OCI-M1 (cell line): Measurements from ENCODE around the gene RELL1.
A peak's percentile ranks its signal among the peaks of the same experiment; 100 is the strongest.
"Not testable (repeated sequence)": the region's sequence is repeated elsewhere in the genome, so short reads cannot be mapped to it uniquely, and the experiment has no call there.

Experiments
- DNase-seq: peaks from one replicate; lab custom pipeline; 2025; lab: John Stamatoyannopoulos, UW

The RELL1 gene

DNA sequence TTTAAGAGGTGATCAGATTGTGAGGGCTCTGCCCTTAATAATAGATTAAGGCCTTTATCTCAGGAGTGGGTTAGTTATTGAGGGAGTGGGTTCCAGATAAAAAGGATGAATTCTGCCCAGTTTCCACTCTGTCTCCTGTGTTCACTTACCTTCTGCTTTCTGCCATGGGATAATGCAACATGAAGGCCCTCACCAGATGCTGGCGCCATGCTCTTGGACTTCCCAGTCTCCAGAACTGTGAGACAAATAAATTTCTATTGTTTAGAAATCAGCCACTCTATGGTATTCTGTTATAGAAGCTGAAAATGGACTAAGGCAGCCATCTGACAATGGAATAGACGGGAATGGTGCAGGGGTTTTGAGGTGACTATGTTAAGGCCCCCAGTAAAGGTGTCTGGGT, 6.9 kb upstream of the RELL1 start:
- DNase-seq = no peak

- DNase-seq = no peak
Measured at GRCh38 chr4:37690976-37691375, 4.8 kb upstream of the RELL1 start.

- DNase-seq = no peak
Measured at GRCh38 chr4:37689353-37690095, 3.3 kb upstream of the RELL1 start.

GRCh38 chr4:37687681-37688080, 1.5 kb upstream of the RELL1 start:
- no peak for DNase-seq

DNA sequence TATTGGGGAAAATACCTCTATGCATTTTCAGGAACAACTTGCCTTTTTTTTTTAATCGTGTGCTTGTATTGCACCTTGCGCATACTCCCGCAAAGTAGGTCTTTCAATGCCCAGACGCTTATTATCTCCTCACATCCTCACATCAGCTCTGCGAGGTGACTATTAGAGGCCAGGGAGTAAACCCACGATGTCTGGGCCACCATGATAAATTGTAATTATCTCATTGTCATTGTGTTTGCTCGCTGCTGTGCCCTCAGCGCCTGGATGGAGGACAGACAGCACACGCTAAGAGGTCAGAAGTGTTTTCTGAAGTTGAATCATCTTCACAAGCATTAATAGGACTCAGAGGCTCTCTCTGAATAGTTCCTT, 1.0 kb upstream of the RELL1 start:
- peak; percentile 86 for DNase-seq

GRCh38 chr4:37685823-37686372, 278 bp downstream of the RELL1 start:
- DNase-seq = peak; percentile 65

DNA sequence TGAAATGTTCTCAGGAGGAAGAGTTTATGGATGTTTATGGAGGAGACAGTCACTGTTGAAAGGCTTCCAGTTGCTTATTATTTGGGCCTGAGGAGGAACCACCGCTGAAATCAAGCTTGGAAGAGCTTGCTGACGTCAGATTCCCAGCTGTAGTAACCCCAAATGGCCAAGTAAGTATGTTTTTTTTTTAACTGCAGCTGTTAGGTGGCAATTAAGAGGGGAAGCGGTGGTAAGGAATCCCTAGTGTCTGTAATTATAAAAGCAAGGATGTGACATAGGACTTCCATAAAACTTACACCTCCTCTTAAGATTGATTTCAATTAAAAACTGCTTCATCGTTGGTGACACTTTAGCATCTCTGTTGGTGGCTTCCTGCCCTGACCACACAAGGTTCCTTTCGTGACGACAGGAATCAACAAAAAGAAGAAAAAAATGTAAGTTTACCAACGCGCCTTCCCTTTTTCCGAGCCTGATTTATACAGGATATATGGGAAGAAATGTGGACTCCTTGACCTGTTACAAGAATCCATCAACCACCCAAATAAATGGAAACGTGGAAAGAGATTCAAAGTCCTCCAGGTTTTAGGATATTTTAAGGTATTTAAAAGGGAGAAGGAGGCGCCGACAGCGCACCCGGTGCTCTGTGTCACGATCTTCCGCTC, 884 bp downstream of the RELL1 start:
- peak; percentile 55 for DNase-seq

GRCh38 chr4:37684154-37684553, 2.0 kb downstream of the RELL1 start:
- no peak for DNase-seq

DNA sequence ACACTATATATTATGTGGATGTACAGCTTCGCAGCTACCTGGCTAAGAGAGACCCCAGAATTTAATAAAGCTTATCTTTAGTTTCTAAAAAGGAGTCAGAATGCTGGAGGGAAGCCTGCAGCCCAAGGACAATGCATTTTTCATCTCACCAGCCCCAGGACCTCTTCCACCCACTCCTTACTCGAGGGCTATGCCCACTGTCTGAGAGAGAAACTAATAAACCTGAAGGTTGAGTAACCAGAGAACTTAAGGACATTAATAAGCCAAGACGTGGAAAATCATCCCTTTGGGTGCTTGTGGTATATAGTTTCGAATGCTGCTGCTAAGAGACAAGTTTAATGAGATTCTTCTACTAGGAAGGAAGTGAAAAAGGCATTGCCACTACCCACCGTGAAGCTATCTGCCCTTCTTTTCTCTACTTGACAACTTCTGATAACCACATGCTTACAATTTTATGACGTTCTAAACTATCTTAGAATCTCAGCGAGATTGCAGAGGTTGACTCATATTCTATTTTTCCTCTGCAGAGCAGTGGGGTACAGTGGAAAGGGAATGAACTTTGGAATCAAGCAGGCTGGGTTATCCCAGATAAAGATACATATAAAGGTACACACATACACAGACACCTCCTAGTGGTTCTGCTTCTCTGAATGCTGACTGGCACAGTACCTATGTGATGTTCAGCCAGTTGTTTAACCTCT, 3.3 kb downstream of the RELL1 start:
- peak; percentile 29 for DNase-seq

DNA sequence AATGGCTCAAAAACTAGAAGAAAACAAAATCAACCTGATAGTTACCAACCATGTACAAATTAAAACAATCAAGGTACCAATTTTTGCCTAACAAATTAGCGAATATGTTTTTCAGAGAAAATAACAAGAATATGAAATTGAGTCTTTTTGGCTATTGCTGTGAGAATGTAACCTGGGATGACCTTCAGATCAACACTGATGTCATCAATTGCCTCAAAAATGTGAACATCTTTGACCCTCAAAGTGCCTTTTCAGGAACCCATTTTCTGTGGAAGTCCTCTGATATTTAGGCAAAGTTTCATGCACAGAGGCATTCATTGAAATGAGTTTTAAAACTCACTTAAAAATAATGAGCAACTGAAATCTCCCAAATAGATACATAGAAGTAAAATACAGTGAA, 6.1 kb downstream of the RELL1 start:
- DNase-seq = no peak

GRCh38 chr4:37679301-37679700, 6.9 kb downstream of the RELL1 start:
- DNase-seq = no peak

DNA sequence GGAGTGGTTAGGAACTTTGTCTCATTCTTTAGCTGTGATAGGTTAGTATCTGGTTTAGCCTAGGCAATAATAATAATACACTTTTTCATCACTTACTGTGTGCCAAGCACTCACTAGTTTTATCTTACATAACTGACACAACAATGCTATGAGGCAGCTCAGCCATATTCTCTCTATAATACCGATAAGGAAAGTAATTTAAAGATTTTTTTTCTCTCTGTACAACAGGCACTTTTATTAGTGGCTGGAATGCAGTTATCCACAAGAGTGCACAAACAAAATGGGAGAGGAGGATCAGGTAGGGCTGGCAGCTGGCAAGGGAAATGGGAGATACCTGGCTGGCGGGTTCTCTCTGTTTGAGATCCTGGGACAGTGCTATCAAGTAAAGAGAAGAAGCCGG, 7.6 kb downstream of the RELL1 start:
- no peak for DNase-seq

GRCh38 chr4:37675587-37676290, 10.4 kb downstream of the RELL1 start:
- DNase-seq = peak; percentile 10

DNA sequence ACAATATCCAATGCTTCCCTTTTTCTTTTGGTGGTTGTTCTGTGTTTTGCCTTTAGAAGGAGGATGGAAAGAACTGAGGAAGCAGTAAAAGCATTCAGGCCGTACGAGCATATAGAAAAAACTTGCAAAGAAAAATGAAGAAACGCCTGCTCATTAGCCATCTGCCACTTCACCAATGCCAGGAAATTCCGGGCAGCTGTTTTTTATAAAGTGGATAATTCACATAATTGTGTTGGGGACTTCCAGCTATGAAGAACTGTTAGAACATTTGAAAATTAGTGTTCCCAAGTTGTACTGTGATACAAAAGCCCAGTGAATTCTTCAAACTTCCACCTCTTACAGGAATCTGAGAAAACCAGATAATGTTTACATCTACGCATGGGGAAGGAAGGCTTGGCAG, 11.7 kb downstream of the RELL1 start:
- DNase-seq = no peak

GRCh38 chr4:37673538-37674192, 12.5 kb downstream of the RELL1 start:
- DNase-seq = no peak

GRCh38 chr4:37671072-37671471, 15.1 kb downstream of the RELL1 start:
- no peak for DNase-seq

DNA sequence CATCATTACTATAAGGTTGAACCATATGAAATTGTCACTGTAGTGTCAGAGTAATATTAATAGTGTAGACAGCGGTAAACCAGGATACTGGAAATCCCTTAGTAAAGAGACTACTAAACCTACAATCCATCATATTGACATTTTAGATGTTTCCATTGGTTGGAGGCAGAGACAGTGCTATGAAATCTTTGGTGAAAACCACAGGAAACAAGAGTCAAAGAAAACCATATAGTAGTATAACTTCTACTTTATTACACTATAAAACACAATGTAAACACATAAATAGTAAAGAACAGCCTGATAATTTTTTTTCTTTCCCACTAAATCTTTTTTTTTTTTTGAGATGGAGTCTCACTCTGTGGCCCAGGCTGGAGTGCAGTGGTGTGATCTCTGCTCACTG, 15.9 kb downstream of the RELL1 start:
- DNase-seq = no peak

DNA sequence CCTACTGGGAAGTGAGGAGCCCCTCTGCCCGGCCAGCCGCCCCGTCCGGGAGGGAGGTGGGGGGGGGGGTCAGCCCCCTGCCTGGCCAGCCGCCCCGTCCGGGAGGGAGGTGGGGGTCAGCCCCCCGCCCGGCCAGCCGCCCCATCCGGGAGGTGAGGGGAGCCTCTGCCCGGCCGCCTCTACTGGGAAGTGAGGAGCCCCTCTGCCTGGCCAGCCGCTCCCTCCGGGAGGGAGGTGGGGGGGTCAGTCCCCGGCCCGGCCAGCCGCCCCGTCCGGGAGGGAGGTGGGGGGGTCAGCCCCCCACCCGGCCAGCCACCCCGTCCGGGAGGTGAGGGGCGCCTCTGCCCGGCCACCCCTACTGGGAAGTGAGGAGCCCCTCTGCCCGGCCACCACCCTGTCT, 17.1 kb downstream of the RELL1 start:
- DNase-seq = not testable (repeated sequence)

- no peak for DNase-seq
Measured at GRCh38 chr4:37667197-37668100, 18.7 kb downstream of the RELL1 start.

DNA sequence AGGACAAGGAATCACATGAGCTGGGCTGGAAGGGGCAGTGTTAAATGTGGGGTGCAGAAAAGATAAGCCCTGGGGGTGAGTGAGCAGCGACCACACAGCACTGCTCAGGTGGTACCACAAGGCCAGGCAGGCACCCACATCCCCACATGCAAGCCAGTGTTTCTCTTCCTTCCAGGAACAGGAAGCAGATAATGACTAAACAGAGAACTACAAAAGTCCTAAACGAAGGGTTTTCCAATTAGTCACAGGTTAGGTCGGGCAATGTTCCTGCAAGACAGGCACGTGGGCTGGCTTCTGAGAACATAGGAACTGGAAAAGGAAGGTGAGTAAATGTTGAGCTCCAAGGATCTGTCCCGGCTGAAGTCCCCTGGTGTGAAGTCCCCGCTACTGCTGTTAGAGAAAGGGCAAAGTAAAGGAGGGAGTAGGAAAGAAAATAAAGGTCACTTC, 19.5 kb downstream of the RELL1 start:
- peak; percentile 24 for DNase-seq
